GM12875 (cell line): ENCODE results near the gene PPM1F.

Source experiments
- H3K4me3 ChIP-seq: one replicate; pipeline ENCODE4 v1.5.1; 2011; ENCODE audit warnings: low read depth, low read length, control low read depth
- TF ChIP-seq, protein P1 (sequence below): IDR thresholded peaks from 2 replicates; pipeline ENCODE4 v1.5.1; 2011; ENCODE audit warnings: low read depth, mild to moderate bottlenecking, control low read depth, inconsistent platforms, low read length, moderate library complexity, borderline replicate concordance; ENCODE audit not compliant: insufficient read depth

The PPM1F gene

DNA sequence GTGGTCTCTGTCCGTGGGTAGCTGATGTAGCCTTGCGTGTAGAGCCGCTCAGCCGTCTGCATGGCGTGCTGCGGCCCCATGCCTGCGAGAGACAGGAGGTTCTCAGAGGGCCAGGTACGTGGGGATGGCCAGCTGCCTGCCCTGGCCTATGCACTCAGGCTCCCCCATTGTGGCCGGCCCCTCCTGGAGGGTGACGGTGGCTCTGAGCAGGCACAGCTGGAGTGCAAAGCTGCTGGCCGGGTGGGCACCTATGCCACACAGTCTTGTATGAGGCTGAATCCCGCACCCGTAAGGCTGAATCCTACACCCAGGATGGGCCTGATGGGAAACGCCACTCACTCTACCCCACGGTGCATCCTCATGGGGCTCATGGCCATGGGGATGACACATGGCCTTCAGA, 11.6 kb upstream of the PPM1F start:
- TF ChIP-seq, protein P1, sequence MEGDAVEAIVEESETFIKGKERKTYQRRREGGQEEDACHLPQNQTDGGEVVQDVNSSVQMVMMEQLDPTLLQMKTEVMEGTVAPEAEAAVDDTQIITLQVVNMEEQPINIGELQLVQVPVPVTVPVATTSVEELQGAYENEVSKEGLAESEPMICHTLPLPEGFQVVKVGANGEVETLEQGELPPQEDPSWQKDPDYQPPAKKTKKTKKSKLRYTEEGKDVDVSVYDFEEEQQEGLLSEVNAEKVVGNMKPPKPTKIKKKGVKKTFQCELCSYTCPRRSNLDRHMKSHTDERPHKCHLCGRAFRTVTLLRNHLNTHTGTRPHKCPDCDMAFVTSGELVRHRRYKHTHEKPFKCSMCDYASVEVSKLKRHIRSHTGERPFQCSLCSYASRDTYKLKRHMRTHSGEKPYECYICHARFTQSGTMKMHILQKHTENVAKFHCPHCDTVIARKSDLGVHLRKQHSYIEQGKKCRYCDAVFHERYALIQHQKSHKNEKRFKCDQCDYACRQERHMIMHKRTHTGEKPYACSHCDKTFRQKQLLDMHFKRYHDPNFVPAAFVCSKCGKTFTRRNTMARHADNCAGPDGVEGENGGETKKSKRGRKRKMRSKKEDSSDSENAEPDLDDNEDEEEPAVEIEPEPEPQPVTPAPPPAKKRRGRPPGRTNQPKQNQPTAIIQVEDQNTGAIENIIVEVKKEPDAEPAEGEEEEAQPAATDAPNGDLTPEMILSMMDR, result no peak
- no peak overlapping the region for H3K4me3 ChIP-seq

DNA sequence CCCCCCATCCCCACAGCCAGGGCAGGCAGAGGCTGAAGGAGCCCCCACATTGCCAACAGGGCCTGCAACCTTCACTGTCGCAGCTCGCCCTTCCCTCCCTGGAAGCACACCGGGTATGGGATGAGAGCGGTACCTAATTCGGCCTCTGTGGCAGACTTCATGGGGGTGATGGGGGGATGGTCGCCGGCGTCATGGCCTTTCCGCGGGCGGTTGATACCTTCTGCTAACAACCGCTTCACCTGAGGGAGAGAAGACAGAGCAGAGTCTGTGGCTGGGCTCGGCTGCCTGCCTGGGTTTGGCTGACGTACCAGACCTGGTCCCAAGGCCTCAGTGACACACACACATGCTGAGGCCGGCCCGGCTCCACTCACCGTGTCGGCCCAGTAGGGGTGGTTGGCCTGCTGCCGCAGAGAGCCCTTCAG, 11.2 kb upstream of the PPM1F start:
- no peak overlapping the region for H3K4me3 ChIP-seq
- TF ChIP-seq, protein P1, result no peak

DNA sequence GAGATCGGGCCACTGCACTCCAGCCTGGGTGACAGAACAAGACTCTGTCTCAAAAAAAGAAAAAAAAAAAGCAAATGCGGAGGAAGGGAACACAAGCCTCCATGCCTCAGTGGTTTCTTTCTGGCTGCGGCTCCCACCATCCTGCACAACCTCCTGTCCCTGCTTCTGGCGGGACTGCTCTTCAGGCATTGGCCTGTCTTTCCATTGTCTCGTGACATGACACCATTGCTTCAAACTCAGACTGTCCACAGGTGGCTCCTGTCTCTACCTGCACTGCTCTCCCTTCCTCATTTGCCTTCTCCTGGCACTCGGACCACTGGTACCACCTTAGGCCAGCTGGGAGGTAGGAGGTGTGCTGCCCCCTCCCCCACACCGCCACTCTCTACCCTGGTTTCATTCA, 10.6 kb upstream of the PPM1F start:
- TF ChIP-seq, protein P1, result no peak
- H3K4me3 ChIP-seq, result no peak overlapping the region

DNA sequence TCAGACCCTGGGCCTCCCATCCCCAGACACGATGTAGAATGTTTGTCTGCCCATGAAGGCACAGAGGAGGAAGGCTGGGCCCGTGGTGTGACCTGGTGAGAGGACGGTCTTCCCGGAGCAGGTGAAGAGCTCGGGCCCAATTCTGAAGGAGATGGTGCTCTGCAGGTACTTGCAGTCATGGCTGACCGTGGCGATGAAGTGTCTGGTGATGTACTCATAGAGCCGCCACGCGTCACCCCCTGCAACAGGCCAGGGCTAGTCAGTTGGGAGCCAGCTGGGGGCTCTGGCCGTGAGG, 10.0 kb upstream of the PPM1F start:
- TF ChIP-seq, protein P1, result no peak
- no peak overlapping the region for H3K4me3 ChIP-seq

DNA sequence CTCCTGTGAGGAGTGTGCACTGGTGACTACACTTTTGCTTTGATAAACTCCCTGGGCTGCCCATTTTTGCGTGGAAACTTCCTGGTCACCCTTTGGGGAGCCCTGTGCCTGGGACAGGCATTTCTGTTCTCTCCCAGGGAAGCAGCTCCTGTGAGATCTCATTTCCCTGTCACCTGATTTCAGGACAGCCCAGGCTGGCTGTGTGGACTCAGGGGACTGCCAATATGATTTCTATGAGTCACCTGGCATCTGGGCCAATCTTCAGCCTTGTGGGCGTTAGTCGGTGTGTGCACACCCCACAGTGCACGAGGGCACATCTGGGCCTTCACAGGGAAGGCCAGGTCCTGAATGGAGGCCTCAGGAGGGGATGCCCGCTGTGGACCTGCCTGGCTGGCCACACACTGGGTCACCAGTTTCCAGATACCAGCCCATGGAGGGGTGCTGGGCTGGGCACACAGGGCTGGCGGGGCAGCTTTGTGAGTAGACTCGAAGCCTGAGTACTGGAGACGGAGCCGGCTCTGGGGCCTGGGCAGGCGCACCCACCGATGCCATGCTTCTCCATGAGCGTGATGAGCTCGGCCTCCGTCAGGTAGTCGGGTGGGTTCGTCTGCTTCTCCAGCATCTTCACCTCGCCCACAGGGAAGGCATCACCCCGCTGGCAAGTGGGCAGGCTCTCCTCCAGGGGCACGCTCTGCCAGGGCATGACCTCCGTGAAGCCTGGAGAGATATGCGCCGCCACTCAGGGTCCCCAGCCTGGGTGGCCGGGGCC, 9.4 kb upstream of the PPM1F start:
- TF ChIP-seq, protein P1, result no peak
- no peak overlapping the region for H3K4me3 ChIP-seq

DNA sequence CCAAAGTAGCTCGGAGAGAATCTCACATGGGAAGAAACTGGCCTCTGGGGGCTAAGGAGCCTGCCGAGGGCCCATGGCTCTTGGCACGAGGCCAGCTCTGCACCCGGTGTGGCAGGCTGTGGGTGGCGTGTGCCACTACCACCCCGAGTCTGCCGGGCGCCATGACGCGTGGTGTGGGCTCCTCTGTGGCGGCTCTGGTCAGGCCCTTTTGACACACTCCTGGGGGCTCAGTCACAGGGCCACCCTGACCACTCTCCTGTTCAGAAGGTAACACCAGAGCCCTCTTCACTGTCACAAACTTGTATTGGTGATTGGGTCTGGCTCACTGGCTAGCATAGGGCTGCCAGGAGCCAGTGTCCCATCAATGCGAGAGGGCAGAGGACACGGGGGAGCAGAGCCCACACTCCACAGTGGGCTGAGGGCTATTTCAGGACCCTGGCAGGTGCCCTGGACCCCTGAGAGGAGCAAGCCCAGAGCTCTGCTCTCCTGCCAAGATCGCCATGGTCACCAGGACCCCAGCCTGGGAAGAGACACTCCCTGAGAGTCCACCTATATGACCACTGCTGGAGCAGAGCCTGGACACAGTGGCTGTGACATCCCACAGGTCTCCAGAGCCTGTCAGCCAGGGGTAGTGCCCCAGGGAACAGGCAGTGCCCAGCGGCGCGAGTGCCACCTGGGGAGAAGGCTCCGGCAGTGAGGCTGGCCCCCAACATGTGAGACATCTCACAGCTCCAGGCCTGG, 8.6 kb upstream of the PPM1F start:
- TF ChIP-seq, protein P1, result no peak

More for the DNA sequence above, 8.6 kb upstream of the PPM1F start:
- no peak overlapping the region for H3K4me3 ChIP-seq
